AG10803 (cell line): Measurements from ENCODE around the gene MDGA2.
"Not testable (repeated sequence)": the region's sequence is repeated elsewhere in the genome, so short reads cannot be mapped to it uniquely, and the experiment has no call there.

Source experiments
- DNase-seq: peaks from one replicate; pipeline ENCODE4 v3.0.0; 2010; ENCODE audit warnings: low read depth
- H3K4me3 ChIP-seq: 2 replicates; pipeline ENCODE4 v1.5.1; 2011; ENCODE audit warnings: mild to moderate bottlenecking, low read length, control low read depth
- CTCF ChIP-seq: conservative IDR thresholded peaks from 2 replicates; pipeline ENCODE4 v1.5.1; 2011; ENCODE audit warnings: mild to moderate bottlenecking, low read length, control low read depth, inconsistent platforms

The MDGA2 gene

GRCh38 chr14:47191700-47192099 is 483.7 kb downstream of the MDGA2 start:
- H3K4me3 ChIP-seq, result no peak overlapping the region
- DNase-seq, result no peak
- TF ChIP-seq CTCF, result no peak

GRCh38 chr14:47189911-47190484 is 485.4 kb downstream of the MDGA2 start:
- H3K4me3 ChIP-seq, result no peak overlapping the region
- TF ChIP-seq CTCF, result no peak
- no peak for DNase-seq

GRCh38 chr14:47186486-47186885 is 488.9 kb downstream of the MDGA2 start:
- no peak for DNase-seq
- no peak overlapping the region for H3K4me3 ChIP-seq
- TF ChIP-seq CTCF, result no peak

- TF ChIP-seq CTCF, result no peak
- no peak for DNase-seq
- no peak overlapping the region for H3K4me3 ChIP-seq
Observed at GRCh38 chr14:47179906-47180305, 495.5 kb downstream of the MDGA2 start.

GRCh38 chr14:47171896-47172295 is 503.5 kb downstream of the MDGA2 start:
- not testable (repeated sequence) for H3K4me3 ChIP-seq, DNase-seq

GRCh38 chr14:47167402-47167801 is 508.0 kb downstream of the MDGA2 start:
- H3K4me3 ChIP-seq, result no peak overlapping the region
- no peak for DNase-seq
- no peak for TF ChIP-seq CTCF

GRCh38 chr14:47155395-47155794 is 520.0 kb downstream of the MDGA2 start:
- no peak for DNase-seq
- no peak overlapping the region for H3K4me3 ChIP-seq
- TF ChIP-seq CTCF, result no peak
